ENCODE results near the gene MAP4K2.

The MAP4K2 gene

DNA sequence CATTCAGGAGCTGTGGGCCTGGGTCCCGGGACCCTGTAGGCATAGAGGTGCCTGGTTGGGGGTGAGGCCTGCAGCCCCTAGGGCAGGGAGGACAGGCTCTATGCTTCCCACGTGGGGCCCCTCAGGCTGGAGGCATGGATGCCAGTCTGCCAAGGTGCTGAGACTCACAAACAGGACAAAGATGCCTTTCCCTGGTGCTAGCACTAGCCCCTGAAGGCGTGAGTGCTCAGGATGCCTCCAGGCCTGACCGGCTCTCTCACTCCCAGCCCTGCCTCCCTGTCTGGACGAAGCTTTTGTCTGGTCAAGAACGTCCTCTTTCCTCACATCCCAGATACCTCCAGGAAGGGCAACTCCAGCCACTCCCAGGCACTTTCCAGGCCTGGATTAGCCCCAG lies 39.3 kb upstream of the MAP4K2 start:
- Histone ChIP-seq H2AFZ (ENCODE audit: low read depth, low read length) (no peak overlapping the region), H3K9ac (ENCODE audit: low read depth, low read length) (no peak overlapping the region)
- no peak for ATAC-seq (ENCODE audit: insufficient read depth, low read depth)

DNA sequence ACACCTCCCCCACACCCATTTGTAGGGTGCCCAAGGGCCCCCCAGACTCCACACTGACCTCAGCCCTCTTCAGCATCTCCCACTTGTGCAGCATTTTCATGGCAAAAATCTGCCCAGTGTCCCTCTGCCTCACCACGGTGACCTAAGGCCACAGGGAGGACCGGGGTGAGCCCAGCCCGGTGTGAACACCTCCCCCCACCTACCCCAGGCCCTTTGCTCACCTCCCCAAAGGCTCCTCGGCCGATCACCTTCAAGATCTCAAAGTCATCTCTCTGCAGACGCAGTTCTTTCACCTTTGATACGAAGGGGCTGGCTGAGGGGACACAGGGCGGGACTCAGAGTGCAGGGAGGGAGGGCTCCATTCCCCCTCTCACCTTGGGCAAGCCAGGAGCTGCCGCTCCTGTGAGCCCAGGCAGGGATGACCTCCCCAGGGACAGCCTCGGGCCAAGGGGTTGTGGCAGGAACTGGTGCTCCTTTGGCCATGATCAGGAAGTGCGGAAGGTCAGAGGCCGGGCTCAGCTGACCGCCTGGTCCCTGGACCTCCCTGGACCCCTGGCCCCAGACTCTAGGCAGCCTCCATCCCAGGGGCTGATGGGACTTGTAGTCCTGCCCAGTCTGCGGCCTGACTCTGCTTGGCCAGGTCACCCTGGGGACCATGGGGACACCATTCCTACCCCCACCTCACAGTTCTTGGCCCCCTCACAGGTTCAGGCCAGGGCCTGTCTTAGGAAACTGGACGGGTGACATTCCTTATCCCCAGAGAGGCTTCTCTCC lies 38.8 kb upstream of the MAP4K2 start:
- no peak overlapping the region for H2AFZ ChIP-seq (ENCODE audit: low read depth, low read length)
- H3K27ac ChIP-seq (ENCODE audit: low read length) = no peak overlapping the region
- H3K79me2 ChIP-seq (ENCODE audit: insufficient read depth, low read length) = no peaks in the 10 kb centered on the region
- no peak overlapping the region for H3K4me3 ChIP-seq (ENCODE audit: low read depth in 1 of 2, low read length in 2 of 2)
- TF ChIP-seq, protein P1, sequence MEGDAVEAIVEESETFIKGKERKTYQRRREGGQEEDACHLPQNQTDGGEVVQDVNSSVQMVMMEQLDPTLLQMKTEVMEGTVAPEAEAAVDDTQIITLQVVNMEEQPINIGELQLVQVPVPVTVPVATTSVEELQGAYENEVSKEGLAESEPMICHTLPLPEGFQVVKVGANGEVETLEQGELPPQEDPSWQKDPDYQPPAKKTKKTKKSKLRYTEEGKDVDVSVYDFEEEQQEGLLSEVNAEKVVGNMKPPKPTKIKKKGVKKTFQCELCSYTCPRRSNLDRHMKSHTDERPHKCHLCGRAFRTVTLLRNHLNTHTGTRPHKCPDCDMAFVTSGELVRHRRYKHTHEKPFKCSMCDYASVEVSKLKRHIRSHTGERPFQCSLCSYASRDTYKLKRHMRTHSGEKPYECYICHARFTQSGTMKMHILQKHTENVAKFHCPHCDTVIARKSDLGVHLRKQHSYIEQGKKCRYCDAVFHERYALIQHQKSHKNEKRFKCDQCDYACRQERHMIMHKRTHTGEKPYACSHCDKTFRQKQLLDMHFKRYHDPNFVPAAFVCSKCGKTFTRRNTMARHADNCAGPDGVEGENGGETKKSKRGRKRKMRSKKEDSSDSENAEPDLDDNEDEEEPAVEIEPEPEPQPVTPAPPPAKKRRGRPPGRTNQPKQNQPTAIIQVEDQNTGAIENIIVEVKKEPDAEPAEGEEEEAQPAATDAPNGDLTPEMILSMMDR (IDR thresholded peaks at IDR 0.05; ENCODE audit: borderline replicate concordance, extremely low read depth, low read length, poor library complexity, severe bottlenecking) = no peak
- no peak for TF ChIP-seq EZH2 (IDR thresholded peaks at IDR 0.05; ENCODE audit: borderline replicate concordance, low read depth, low read length, severe bottlenecking)
- H3K36me3 ChIP-seq (ENCODE audit: insufficient read depth, low read length) = no peaks in the 10 kb centered on the region
- DNase-seq = no peak
- H3K4me1 ChIP-seq (ENCODE audit: insufficient read depth, low read length) = peaks cover 13% of the 10 kb centered on the region
- H3K9me3 ChIP-seq (ENCODE audit: insufficient read depth, low read length, severe bottlenecking) = no peaks in the 10 kb centered on the region
- H3K4me2 ChIP-seq (ENCODE audit: insufficient read depth, low read length) = no peak overlapping the region
- H3K27me3 ChIP-seq (ENCODE audit: insufficient read depth, low read length, poor library complexity) = peaks cover 12% of the 10 kb centered on the region
- no peak overlapping the region for H3K9ac ChIP-seq (ENCODE audit: low read depth, low read length)
- 0 out of 2 replicates have a peak, but pooled peaks cover 3% of the 10 kb centered on the region for H4K20me1 ChIP-seq (ENCODE audit: insufficient read depth, low read length)
- ATAC-seq (ENCODE audit: insufficient read depth, low read depth) = no peak

More for the DNA sequence above, 39.3 kb upstream of the MAP4K2 start:
- no peak overlapping the region for H3K27ac ChIP-seq (ENCODE audit: low read length)
- H3K4me2 ChIP-seq (ENCODE audit: insufficient read depth, low read length) = no peak overlapping the region
- H3K9me3 ChIP-seq (ENCODE audit: insufficient read depth, low read length, severe bottlenecking) = no peaks in the 10 kb centered on the region
- DNase-seq = no peak
- H3K79me2 ChIP-seq (ENCODE audit: insufficient read depth, low read length) = no peaks in the 10 kb centered on the region
- H3K27me3 ChIP-seq (ENCODE audit: insufficient read depth, low read length, poor library complexity) = peaks cover 12% of the 10 kb centered on the region
- H4K20me1 ChIP-seq (ENCODE audit: insufficient read depth, low read length) = 0 out of 2 replicates have a peak, but pooled peaks cover 3% of the 10 kb centered on the region
- no peak overlapping the region for H3K4me3 ChIP-seq (ENCODE audit: low read depth in 1 of 2, low read length in 2 of 2)
- H3K36me3 ChIP-seq (ENCODE audit: insufficient read depth, low read length) = no peaks in the 10 kb centered on the region
- peaks cover 16% of the 10 kb centered on the region for H3K4me1 ChIP-seq (ENCODE audit: insufficient read depth, low read length)
- TF ChIP-seq EZH2 (IDR thresholded peaks at IDR 0.05; ENCODE audit: borderline replicate concordance, low read depth, low read length, severe bottlenecking) = no peak
- TF ChIP-seq, protein P1 (IDR thresholded peaks at IDR 0.05; ENCODE audit: borderline replicate concordance, extremely low read depth, low read length, poor library complexity, severe bottlenecking) = no peak

DNA sequence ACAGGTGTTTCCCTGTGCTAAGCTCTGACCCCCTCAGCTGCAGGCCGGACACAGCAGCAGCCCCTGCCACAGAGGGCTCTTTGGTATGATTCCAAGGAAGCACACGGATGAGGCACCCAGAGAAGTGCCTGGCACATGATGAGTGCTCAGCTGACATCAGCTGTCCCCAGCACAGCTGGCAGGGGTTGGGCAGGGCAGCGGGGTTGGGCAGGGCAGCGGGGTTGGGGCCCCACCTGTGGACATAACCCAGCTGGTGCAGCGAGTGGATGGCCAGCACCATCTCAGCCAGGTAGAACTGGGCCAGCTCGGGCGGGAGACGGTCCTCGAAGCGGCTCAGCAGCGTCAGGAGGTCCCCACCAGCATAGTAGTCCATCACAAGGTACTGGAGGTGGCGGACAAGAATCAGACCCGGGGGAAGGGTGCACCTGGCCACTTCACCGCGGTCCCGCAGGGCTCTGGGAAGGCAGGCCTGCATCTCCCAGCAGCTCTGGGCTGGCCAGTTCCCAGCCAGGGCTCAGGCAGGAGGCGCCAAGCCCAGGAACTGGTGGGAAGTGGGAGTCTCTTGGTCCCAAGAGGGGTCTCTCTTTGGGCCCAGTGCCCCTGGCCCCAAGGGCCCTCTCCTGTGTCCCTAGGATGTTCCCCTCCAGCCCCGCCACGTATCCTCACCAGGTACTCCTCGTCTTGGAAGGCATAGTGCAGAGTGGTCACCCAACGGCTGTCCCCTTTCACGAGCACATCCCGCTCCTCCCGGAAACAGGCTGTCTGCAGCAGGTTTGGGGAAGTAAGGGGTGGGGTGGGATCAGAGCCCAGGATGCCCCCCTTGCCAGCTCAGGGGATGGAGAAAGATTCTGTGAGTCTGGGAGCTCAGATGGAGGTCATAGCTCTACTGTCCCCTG lies 37.1 kb upstream of the MAP4K2 start:
- no peak overlapping the region for H3K27ac ChIP-seq (ENCODE audit: low read length)
- peaks cover 12% of the 10 kb centered on the region for H3K27me3 ChIP-seq (ENCODE audit: insufficient read depth, low read length, poor library complexity)
- H3K9ac ChIP-seq (ENCODE audit: low read depth, low read length) = no peak overlapping the region
- no peaks in the 10 kb centered on the region for H3K36me3 ChIP-seq (ENCODE audit: insufficient read depth, low read length)
- H3K4me2 ChIP-seq (ENCODE audit: insufficient read depth, low read length) = no peak overlapping the region
- peaks cover 12% of the 10 kb centered on the region for H3K4me1 ChIP-seq (ENCODE audit: insufficient read depth, low read length)
- H3K79me2 ChIP-seq (ENCODE audit: insufficient read depth, low read length) = no peaks in the 10 kb centered on the region
- no peak for TF ChIP-seq EZH2 (IDR thresholded peaks at IDR 0.05; ENCODE audit: borderline replicate concordance, low read depth, low read length, severe bottlenecking)
- TF ChIP-seq, protein P1 (IDR thresholded peaks at IDR 0.05; ENCODE audit: borderline replicate concordance, extremely low read depth, low read length, poor library complexity, severe bottlenecking) = no peak
- H4K20me1 ChIP-seq (ENCODE audit: insufficient read depth, low read length) = 0 out of 2 replicates have a peak, but pooled peaks cover 3% of the 10 kb centered on the region
- no peak overlapping the region for H3K4me3 ChIP-seq (ENCODE audit: low read depth in 1 of 2, low read length in 2 of 2)
- no peak overlapping the region for H2AFZ ChIP-seq (ENCODE audit: low read depth, low read length)
- no peak for ATAC-seq (ENCODE audit: insufficient read depth, low read depth)
- no peaks in the 10 kb centered on the region for H3K9me3 ChIP-seq (ENCODE audit: insufficient read depth, low read length, severe bottlenecking)
- no peak for DNase-seq
